ENCODE data around the gene SLC39A9. TPM values are rescaled to one million over a fixed set of nuclear protein-coding genes. Genes with fewer than 3 reads are reported as not detected.

SLC39A9 gene
- total RNA-seq, 1 experiment from 2014 or later, result 63.4 TPM

DNA sequence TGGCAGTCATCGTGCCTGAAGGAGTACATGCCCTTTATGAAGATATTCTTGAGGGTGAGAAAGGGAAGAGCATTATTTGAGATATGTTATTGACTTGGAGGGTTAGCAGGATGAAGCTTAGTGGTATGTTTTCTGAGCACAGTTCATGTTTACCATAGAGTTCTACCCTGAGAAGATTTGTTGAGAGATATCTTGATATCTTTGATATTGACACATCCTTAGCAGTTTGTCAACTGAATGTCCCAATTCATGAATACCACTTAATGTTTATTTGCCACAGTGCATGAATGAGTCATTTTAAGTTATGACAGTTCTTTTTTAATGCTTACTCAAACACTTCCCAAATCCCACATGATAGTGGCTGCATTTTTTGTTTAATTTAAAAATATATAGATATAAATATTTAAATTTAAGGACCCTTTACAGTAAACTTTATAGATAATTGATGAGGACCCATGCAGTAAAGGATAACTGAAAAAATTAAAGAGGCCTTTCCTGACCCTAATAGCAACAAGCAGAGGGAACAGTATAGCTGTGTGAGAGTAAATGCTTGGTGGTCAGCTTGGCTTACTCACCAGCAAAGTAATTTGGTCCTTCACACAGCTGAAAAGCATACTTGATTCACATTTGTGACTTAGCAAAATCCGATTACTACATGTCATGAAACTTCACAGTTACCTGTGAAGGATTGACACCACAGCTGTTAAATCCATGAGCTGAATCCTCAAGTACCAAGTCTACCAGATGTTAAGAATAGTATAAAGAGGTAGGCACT, 25.8 kb downstream of the SLC39A9 start:
- Histone ChIP-seq H3K4me3 (ENCODE audit: low read depth in 2 of 2, low read length in 2 of 2) (no peak overlapping the region), H3K27me3 (ENCODE audit: control insufficient read depth, insufficient read depth, low read length) (no peaks in the 10 kb centered on the region), H3K9me3 (ENCODE audit: control insufficient read depth, insufficient read depth, low read depth, low read length) (no peaks in the 10 kb centered on the region), H3K4me1 (ENCODE audit: control insufficient read depth, insufficient read depth, low read length) (no peaks in the 10 kb centered on the region), H3K27ac (ENCODE audit: low read length) (no peak overlapping the region), H3K36me3 (ENCODE audit: control insufficient read depth, insufficient read depth, low read length) (no peaks in the 10 kb centered on the region)
- TF ChIP-seq SIN3A (IDR thresholded peaks at IDR 0.05; ENCODE audit: borderline replicate concordance, insufficient read depth, low read depth, low read length), result no peak
- TF ChIP-seq POLR2AphosphoS5 (IDR thresholded peaks at IDR 0.05; ENCODE audit: low read depth, low read length), result no peak
- TF ChIP-seq, protein P1, sequence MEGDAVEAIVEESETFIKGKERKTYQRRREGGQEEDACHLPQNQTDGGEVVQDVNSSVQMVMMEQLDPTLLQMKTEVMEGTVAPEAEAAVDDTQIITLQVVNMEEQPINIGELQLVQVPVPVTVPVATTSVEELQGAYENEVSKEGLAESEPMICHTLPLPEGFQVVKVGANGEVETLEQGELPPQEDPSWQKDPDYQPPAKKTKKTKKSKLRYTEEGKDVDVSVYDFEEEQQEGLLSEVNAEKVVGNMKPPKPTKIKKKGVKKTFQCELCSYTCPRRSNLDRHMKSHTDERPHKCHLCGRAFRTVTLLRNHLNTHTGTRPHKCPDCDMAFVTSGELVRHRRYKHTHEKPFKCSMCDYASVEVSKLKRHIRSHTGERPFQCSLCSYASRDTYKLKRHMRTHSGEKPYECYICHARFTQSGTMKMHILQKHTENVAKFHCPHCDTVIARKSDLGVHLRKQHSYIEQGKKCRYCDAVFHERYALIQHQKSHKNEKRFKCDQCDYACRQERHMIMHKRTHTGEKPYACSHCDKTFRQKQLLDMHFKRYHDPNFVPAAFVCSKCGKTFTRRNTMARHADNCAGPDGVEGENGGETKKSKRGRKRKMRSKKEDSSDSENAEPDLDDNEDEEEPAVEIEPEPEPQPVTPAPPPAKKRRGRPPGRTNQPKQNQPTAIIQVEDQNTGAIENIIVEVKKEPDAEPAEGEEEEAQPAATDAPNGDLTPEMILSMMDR (IDR thresholded peaks at IDR 0.05), result no peak
- TF ChIP-seq, protein P2, sequence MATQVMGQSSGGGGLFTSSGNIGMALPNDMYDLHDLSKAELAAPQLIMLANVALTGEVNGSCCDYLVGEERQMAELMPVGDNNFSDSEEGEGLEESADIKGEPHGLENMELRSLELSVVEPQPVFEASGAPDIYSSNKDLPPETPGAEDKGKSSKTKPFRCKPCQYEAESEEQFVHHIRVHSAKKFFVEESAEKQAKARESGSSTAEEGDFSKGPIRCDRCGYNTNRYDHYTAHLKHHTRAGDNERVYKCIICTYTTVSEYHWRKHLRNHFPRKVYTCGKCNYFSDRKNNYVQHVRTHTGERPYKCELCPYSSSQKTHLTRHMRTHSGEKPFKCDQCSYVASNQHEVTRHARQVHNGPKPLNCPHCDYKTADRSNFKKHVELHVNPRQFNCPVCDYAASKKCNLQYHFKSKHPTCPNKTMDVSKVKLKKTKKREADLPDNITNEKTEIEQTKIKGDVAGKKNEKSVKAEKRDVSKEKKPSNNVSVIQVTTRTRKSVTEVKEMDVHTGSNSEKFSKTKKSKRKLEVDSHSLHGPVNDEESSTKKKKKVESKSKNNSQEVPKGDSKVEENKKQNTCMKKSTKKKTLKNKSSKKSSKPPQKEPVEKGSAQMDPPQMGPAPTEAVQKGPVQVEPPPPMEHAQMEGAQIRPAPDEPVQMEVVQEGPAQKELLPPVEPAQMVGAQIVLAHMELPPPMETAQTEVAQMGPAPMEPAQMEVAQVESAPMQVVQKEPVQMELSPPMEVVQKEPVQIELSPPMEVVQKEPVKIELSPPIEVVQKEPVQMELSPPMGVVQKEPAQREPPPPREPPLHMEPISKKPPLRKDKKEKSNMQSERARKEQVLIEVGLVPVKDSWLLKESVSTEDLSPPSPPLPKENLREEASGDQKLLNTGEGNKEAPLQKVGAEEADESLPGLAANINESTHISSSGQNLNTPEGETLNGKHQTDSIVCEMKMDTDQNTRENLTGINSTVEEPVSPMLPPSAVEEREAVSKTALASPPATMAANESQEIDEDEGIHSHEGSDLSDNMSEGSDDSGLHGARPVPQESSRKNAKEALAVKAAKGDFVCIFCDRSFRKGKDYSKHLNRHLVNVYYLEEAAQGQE (IDR thresholded peaks at IDR 0.05; ENCODE audit: insufficient read depth in 1 of 2, low read depth in 2 of 2, low read length in 1 of 2), result no peak
- DNase-seq (ENCODE audit: low read depth, low spot score), result no peak
- intact Hi-C loops (cut with micrococcal nuclease; ENCODE audit: unreplicated experiment), result no loop called here
- BruUV-seq (replicated peaks), result no TSS peak
- no peak for ATAC-seq
- in situ Hi-C loops (cut with HindIII; ENCODE audit: low pct_unique_long_range_greater_than_20kb, low sequenced_read_pairs), result no loop called here
- POLR2A ChIA-PET, result interaction anchor here (0.5 to 0.6 kb wide), 2 partner anchors 13 to 45 kb away, joined by 5 to 9 read pairs; no protein-coding TSS in a partner anchor
- CTCF ChIA-PET, result no interaction called here

DNA sequence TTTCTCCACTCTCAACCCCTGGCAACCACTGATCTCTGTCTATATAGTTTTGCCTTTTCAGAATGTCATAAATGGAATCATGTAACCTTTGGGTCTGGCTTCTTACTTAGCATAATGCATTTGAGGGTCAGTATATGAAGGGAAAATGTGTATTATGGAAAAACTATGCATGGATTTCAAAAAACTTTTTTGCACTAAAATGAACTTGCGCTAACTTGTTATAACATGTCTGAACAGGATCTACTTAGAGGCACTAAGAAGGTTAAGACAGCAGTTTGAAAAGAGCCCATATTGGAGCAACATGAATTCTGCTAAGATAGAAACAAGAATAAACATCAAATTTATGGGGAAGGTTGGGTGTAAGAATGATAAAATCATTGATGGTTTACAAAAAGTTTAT, 29.1 kb downstream of the SLC39A9 start:
- ChIA-PET CTCF (no interaction called here), POLR2A (no interaction called here)
- H3K4me3 ChIP-seq (ENCODE audit: low read depth in 2 of 2, low read length in 2 of 2), result no peak overlapping the region
- H3K27me3 ChIP-seq (ENCODE audit: control insufficient read depth, insufficient read depth, low read length), result no peaks in the 10 kb centered on the region
- intact Hi-C loops (cut with micrococcal nuclease; ENCODE audit: unreplicated experiment), result no loop called here
- no peaks in the 10 kb centered on the region for H3K4me1 ChIP-seq (ENCODE audit: control insufficient read depth, insufficient read depth, low read length)
- in situ Hi-C loops (cut with HindIII; ENCODE audit: low pct_unique_long_range_greater_than_20kb, low sequenced_read_pairs), result no loop called here
- no peaks in the 10 kb centered on the region for H3K36me3 ChIP-seq (ENCODE audit: control insufficient read depth, insufficient read depth, low read length)
- BruUV-seq (replicated peaks), result no TSS peak
- H3K27ac ChIP-seq (ENCODE audit: low read length), result no peak overlapping the region
- no peak for ATAC-seq
- no peak for DNase-seq (ENCODE audit: low read depth, low spot score)
- TF ChIP-seq TCF7L2 (IDR thresholded peaks at IDR 0.05; ENCODE audit: low read depth, low read length), result no peak
- TF ChIP-seq, protein P1 (IDR thresholded peaks at IDR 0.05), result no peak
- no peak for TF ChIP-seq SIN3A (IDR thresholded peaks at IDR 0.05; ENCODE audit: borderline replicate concordance, insufficient read depth, low read depth, low read length)
- TF ChIP-seq, protein P2 (IDR thresholded peaks at IDR 0.05; ENCODE audit: insufficient read depth in 1 of 2, low read depth in 2 of 2, low read length in 1 of 2), result no peak
- no peak for TF ChIP-seq POLR2AphosphoS5 (IDR thresholded peaks at IDR 0.05; ENCODE audit: low read depth, low read length)
- no peaks in the 10 kb centered on the region for H3K9me3 ChIP-seq (ENCODE audit: control insufficient read depth, insufficient read depth, low read depth, low read length)

Data from Panc1 (cell line).